ENCODE data around the gene EPHA10.

EPHA10 gene

GRCh38 chr1:37714226-37714625, 50.7 kb downstream of the EPHA10 start:
- H3K4me3 ChIP-seq (ENCODE audit: low read depth, low read length) = no peak overlapping the region
- DNase-seq (ENCODE audit: low read depth) = no peak
- no peak for TF ChIP-seq CTCF (conservative IDR thresholded peaks at IDR 0.05; ENCODE audit: low read depth, low read length)

GRCh38 chr1:37708471-37708870, 56.4 kb downstream of the EPHA10 start:
- no peak overlapping the region for H3K4me3 ChIP-seq (ENCODE audit: low read depth, low read length)
- TF ChIP-seq CTCF (conservative IDR thresholded peaks at IDR 0.05; ENCODE audit: low read depth, low read length) = no peak
- no peak for DNase-seq (ENCODE audit: low read depth)

- TF ChIP-seq CTCF (conservative IDR thresholded peaks at IDR 0.05; ENCODE audit: low read depth, low read length) = no peak
- no peak overlapping the region for H3K4me3 ChIP-seq (ENCODE audit: low read depth, low read length)
- DNase-seq (ENCODE audit: low read depth) = no peak
Observed at GRCh38 chr1:37705399-37705798, 59.5 kb downstream of the EPHA10 start.

GRCh38 chr1:37704966-37705365, 60.0 kb downstream of the EPHA10 start:
- no peak for DNase-seq (ENCODE audit: low read depth)
- TF ChIP-seq CTCF (conservative IDR thresholded peaks at IDR 0.05; ENCODE audit: low read depth, low read length) = no peak
- H3K4me3 ChIP-seq (ENCODE audit: low read depth, low read length) = no peak overlapping the region

- no peak overlapping the region for H3K4me3 ChIP-seq (ENCODE audit: low read depth, low read length)
- DNase-seq (ENCODE audit: low read depth) = no peak
- TF ChIP-seq CTCF (conservative IDR thresholded peaks at IDR 0.05; ENCODE audit: low read depth, low read length) = no peak
Observed at GRCh38 chr1:37703061-37703460, 61.9 kb downstream of the EPHA10 start.

- TF ChIP-seq CTCF (conservative IDR thresholded peaks at IDR 0.05; ENCODE audit: low read depth, low read length) = no peak
- no peak for DNase-seq (ENCODE audit: low read depth)
- no peak overlapping the region for H3K4me3 ChIP-seq (ENCODE audit: low read depth, low read length)
Observed at GRCh38 chr1:37701051-37701450, 63.9 kb downstream of the EPHA10 start.

- no peak for DNase-seq (ENCODE audit: low read depth)
- no peak overlapping the region for H3K4me3 ChIP-seq (ENCODE audit: low read depth, low read length)
- no peak for TF ChIP-seq CTCF (conservative IDR thresholded peaks at IDR 0.05; ENCODE audit: low read depth, low read length)
Observed at GRCh38 chr1:37699147-37699546, 65.8 kb downstream of the EPHA10 start.

Measured in choroid plexus epithelial cell (primary cell).